ENCODE data around the gene CDH13.
A peak's percentile ranks its signal among the peaks of the same experiment; 100 is the strongest.

Gene CDH13

GRCh38 chr16:83588070-83588469 lies 961.3 kb downstream of the CDH13 start:
- Histone ChIP-seq H3K36me3 (no peaks in the 10 kb centered on the region), H3K27me3 (no peaks in the 10 kb centered on the region), H3K4me3 (no peak overlapping the region), H4K20me1 (no peaks in the 10 kb centered on the region), H3K9ac (no peak overlapping the region), H3K4me2 (peak overlapping the region in 3 of 11 experiments; percentile 23 to 38 (median 24); a peak in 5 of 22 replicates), H3K9me3 (replicated peaks in 1 of 11) (no peaks in the 10 kb centered on the region), H3K27ac (no peak overlapping the region), H3K4me1 (peaks cover 0 to 25% (median 11%) of the 10 kb centered on the region in 10 experiments; a peak in 13 of 20 replicates)
- no peak for TF ChIP-seq Cebpa-rat (IDR thresholded peaks at IDR 0.05)

DNA sequence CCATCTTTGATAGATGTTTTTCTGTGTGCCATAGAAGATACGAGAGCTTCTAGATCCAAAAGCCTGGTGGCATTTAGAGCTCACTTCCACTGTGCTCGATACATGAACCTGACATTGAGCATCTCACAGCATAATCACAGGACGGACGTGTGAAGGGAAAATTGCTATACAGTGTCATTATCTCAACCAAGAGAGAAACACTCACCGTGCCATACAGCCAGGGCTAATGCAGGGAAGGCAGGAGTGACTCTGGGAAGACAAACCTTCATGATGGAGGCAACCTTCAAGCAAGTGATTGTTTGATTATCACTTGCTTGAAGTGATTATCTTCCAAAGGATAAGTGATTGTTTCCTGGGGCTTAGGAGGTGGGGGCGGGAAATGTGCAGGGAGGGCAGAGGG lies 962.8 kb downstream of the CDH13 start:
- H3K36me3 ChIP-seq, result no peaks in the 10 kb centered on the region
- no peak overlapping the region for H3K27ac ChIP-seq
- peaks cover 0 to 25% (median 11%) of the 10 kb centered on the region in 10 experiments; a peak in 13 of 20 replicates for H3K4me1 ChIP-seq
- no peak overlapping the region for H3K9ac ChIP-seq
- no peak for TF ChIP-seq Cebpa-rat (IDR thresholded peaks at IDR 0.05)
- H3K4me2 ChIP-seq, result no peak overlapping the region
- no peaks in the 10 kb centered on the region for H3K9me3 ChIP-seq (replicated peaks in 1 of 11)
- H3K4me3 ChIP-seq, result no peak overlapping the region
- H3K27me3 ChIP-seq, result no peaks in the 10 kb centered on the region
- H4K20me1 ChIP-seq, result no peaks in the 10 kb centered on the region

DNA sequence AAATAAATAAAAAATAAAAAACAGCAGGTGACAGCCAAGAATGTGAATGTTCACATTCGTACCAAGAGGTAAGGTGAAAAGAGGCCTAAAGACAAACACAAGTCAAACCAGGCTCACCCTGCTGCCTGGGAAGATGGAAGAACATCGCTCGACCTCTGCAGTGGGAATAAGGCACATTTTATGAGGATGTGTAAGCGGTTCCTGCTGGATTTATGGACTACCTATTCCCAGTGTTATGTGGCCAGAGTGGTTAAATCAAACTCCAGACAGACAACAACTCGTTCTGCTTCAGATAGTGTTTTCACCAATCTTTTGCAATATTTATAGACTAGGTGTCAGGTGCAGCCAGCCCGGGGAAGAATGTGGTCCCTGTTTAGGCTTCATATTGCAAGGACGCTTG lies 966.0 kb downstream of the CDH13 start:
- H3K9ac ChIP-seq, result no peak overlapping the region
- no peak overlapping the region for H3K27ac ChIP-seq
- no peak for TF ChIP-seq Cebpa-rat (IDR thresholded peaks at IDR 0.05)
- no peaks in the 10 kb centered on the region for H3K36me3 ChIP-seq
- no peak overlapping the region for H3K4me3 ChIP-seq
- no peaks in the 10 kb centered on the region for H4K20me1 ChIP-seq
- peaks cover 0 to 9% (median 0%) of the 10 kb centered on the region in 10 experiments; a peak in 7 of 20 replicates for H3K4me1 ChIP-seq
- no peak overlapping the region for H3K4me2 ChIP-seq
- H3K27me3 ChIP-seq, result no peaks in the 10 kb centered on the region
- no peaks in the 10 kb centered on the region for H3K9me3 ChIP-seq (replicated peaks in 1 of 11)

GRCh38 chr16:83599789-83600462 lies 973.2 kb downstream of the CDH13 start:
- no peaks in the 10 kb centered on the region for H3K36me3 ChIP-seq
- no peak for TF ChIP-seq Cebpa-rat (IDR thresholded peaks at IDR 0.05)
- no peak overlapping the region for H3K4me2 ChIP-seq
- no peak overlapping the region for H3K27ac ChIP-seq
- H3K9me3 ChIP-seq (replicated peaks in 1 of 11), result no peaks in the 10 kb centered on the region
- no peak overlapping the region for H3K9ac ChIP-seq
- H3K27me3 ChIP-seq, result no peaks in the 10 kb centered on the region
- no peaks in the 10 kb centered on the region for H4K20me1 ChIP-seq
- peaks cover 0 to 10% (median 0%) of the 10 kb centered on the region in 10 experiments; a peak in 3 of 20 replicates for H3K4me1 ChIP-seq
- H3K4me3 ChIP-seq, result no peak overlapping the region

- no peak overlapping the region for H3K4me3 ChIP-seq
- no peaks in the 10 kb centered on the region for H3K9me3 ChIP-seq (replicated peaks in 1 of 11)
- no peaks in the 10 kb centered on the region for H3K36me3 ChIP-seq
- no peak overlapping the region for H3K27ac ChIP-seq
- H3K9ac ChIP-seq, result no peak overlapping the region
- peaks cover 0 to 10% (median 0%) of the 10 kb centered on the region in 10 experiments; a peak in 3 of 20 replicates for H3K4me1 ChIP-seq
- 0 out of 22 replicates have a peak overlapping the region, but pooled peaks of 2 of the 11 experiments have one; percentile 1 to 7 for H3K4me2 ChIP-seq
- no peaks in the 10 kb centered on the region for H4K20me1 ChIP-seq
- no peaks in the 10 kb centered on the region for H3K27me3 ChIP-seq
- no peak for TF ChIP-seq Cebpa-rat (IDR thresholded peaks at IDR 0.05)
Measured at GRCh38 chr16:83602761-83603722, 976.3 kb downstream of the CDH13 start.

DNA sequence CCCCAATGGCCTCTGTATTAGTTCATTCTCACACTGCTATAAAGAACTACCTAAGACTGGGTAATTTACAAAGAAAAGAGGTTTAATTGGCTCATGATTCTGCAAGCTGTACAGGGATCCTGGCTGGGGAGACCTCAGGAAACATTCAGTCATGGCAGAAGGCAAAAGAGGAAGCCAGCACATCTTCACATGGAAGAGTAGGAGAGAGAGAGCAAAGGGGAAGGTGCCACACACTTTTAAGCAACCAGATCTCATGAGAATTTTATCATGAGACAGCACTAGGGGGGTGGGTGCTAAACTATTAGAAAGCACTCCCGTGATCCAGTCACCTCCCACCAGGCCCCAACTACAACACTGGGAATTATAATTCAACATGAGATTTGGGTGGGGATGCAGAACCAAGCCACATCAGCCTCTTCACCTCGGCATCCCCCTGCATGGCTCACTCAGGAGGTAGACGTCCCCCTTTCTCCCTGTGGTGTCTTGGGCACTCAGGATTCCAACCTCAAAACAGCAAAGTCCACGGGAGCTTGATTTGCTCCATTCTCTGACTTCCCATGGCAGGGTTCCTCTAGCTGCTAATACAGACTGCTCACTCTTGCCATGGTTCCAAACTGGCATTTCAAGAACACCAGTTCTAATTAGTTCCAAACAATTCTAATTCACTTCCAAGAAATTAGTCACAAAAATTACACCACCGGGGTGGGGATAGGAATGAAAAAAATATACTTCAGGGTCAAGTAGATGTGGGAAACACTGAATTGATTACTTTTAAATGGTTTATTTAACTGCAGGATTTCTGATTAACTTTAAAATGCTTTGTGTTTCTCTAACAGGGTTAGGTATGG lies 977.2 kb downstream of the CDH13 start:
- Histone ChIP-seq H3K9me3 (replicated peaks in 1 of 11) (no peaks in the 10 kb centered on the region), H3K36me3 (no peaks in the 10 kb centered on the region), H3K27ac (no peak overlapping the region), H4K20me1 (no peaks in the 10 kb centered on the region), H3K4me1 (peaks cover 0 to 10% (median 0%) of the 10 kb centered on the region in 10 experiments; a peak in 3 of 20 replicates), H3K27me3 (no peaks in the 10 kb centered on the region), H3K4me2 (peak overlapping the region in 2 of 11 experiments; percentile 1 to 7; a peak in 1 of 22 replicates), H3K4me3 (no peak overlapping the region), H3K9ac (no peak overlapping the region)
- no peak for TF ChIP-seq Cebpa-rat (IDR thresholded peaks at IDR 0.05)

- Histone ChIP-seq H3K4me3 (no peak overlapping the region), H4K20me1 (no peaks in the 10 kb centered on the region)
- TF ChIP-seq Cebpa-rat (IDR thresholded peaks at IDR 0.05), result no peak
Measured at GRCh38 chr16:83606486-83607030, 979.8 kb downstream of the CDH13 start.

GRCh38 chr16:83609178-83609577 lies 982.4 kb downstream of the CDH13 start:
- Histone ChIP-seq H3K27me3 (no peaks in the 10 kb centered on the region), H3K4me1 (no peaks in the 10 kb centered on the region), H3K9ac (no peak overlapping the region), H4K20me1 (no peaks in the 10 kb centered on the region), H3K4me2 (no peak overlapping the region), H3K4me3 (no peak overlapping the region), H3K36me3 (no peaks in the 10 kb centered on the region), H3K27ac (no peak overlapping the region), H3K9me3 (replicated peaks in 1 of 11) (peaks cover 0 to 12% (median 0%) of the 10 kb centered on the region in 11 experiments; a peak in 4 of 22 replicates)
- no peak for TF ChIP-seq Cebpa-rat (IDR thresholded peaks at IDR 0.05)

More at GRCh38 chr16:83606486-83607030, 979.8 kb downstream of the CDH13 start:
- no peak overlapping the region for H3K27ac ChIP-seq
- H3K9me3 ChIP-seq (replicated peaks in 1 of 11), result no peaks in the 10 kb centered on the region
- H3K4me1 ChIP-seq, result peaks cover 0 to 10% (median 0%) of the 10 kb centered on the region in 10 experiments; a peak in 3 of 20 replicates
- H3K4me2 ChIP-seq, result no peak overlapping the region
- no peaks in the 10 kb centered on the region for H3K27me3 ChIP-seq
- H3K9ac ChIP-seq, result no peak overlapping the region
- no peaks in the 10 kb centered on the region for H3K36me3 ChIP-seq

Measured in BLaER1 treated with 17β-estradiol and CSF1 and Interleukin-3, amounts not matched to agents 10 nM and 100 nM (cell line).